Measurements from ENCODE around the gene SCGB1D1. TPM values are rescaled to one million over a fixed set of nuclear protein-coding genes. Genes with fewer than 3 reads are reported as not detected.

Gene SCGB1D1
- polyA plus RNA-seq (2012; ENCODE audit: insufficient read depth, insufficient read length), result not detected

- H3K4me3 ChIP-seq (ENCODE audit: low read length), result no peak within 1 kb of the TSS
- no peak for DNase-seq (ENCODE audit: low read depth, low spot score)
Observed at GRCh38 chr11:62190011-62190410, at the start of gene SCGB1D1. SCGB1D1 (plus strand) TSS chr11:62190216; CDS start chr11:62190285, 69 bp downstream.

- DNase-seq (ENCODE audit: low read depth, low spot score), result no peak
- H3K4me3 ChIP-seq (ENCODE audit: low read length), result no peak overlapping the region
Observed at GRCh38 chr11:62140304-62141110, 49.5 kb upstream of the SCGB1D1 start.

GRCh38 chr11:62141111-62142042 lies 48.6 kb upstream of the SCGB1D1 start:
- no peak for DNase-seq (ENCODE audit: low read depth, low spot score)
- no peak overlapping the region for H3K4me3 ChIP-seq (ENCODE audit: low read length)

- no peak for DNase-seq (ENCODE audit: low read depth, low spot score)
- no peak overlapping the region for H3K4me3 ChIP-seq (ENCODE audit: low read length)
Observed at GRCh38 chr11:62142043-62142375, 48.0 kb upstream of the SCGB1D1 start.

- no peak for DNase-seq (ENCODE audit: low read depth, low spot score)
- H3K4me3 ChIP-seq (ENCODE audit: low read length), result no peak overlapping the region
Observed at GRCh38 chr11:62142921-62143320, 47.1 kb upstream of the SCGB1D1 start.

GRCh38 chr11:62143727-62144126 lies 46.3 kb upstream of the SCGB1D1 start:
- no peak for DNase-seq (ENCODE audit: low read depth, low spot score)
- no peak overlapping the region for H3K4me3 ChIP-seq (ENCODE audit: low read length)

GRCh38 chr11:62144641-62145255 lies 45.3 kb upstream of the SCGB1D1 start:
- H3K4me3 ChIP-seq (ENCODE audit: low read length), result no peak overlapping the region
- no peak for DNase-seq (ENCODE audit: low read depth, low spot score)

GRCh38 chr11:62145261-62145871 lies 44.6 kb upstream of the SCGB1D1 start:
- H3K4me3 ChIP-seq (ENCODE audit: low read length), result no peak overlapping the region
- DNase-seq (ENCODE audit: low read depth, low spot score), result no peak

- H3K4me3 ChIP-seq (ENCODE audit: low read length), result no peak overlapping the region
- DNase-seq (ENCODE audit: low read depth, low spot score), result no peak
Observed at GRCh38 chr11:62146476-62147200, 43.4 kb upstream of the SCGB1D1 start.

- H3K4me3 ChIP-seq (ENCODE audit: low read length), result no peak overlapping the region
- no peak for DNase-seq (ENCODE audit: low read depth, low spot score)
Observed at GRCh38 chr11:62147545-62147944, 42.5 kb upstream of the SCGB1D1 start.

- H3K4me3 ChIP-seq (ENCODE audit: low read length), result no peak overlapping the region
- no peak for DNase-seq (ENCODE audit: low read depth, low spot score)
Observed at GRCh38 chr11:62148271-62148980, 41.6 kb upstream of the SCGB1D1 start.

- DNase-seq (ENCODE audit: low read depth, low spot score), result no peak
- no peak overlapping the region for H3K4me3 ChIP-seq (ENCODE audit: low read length)
Observed at GRCh38 chr11:62149986-62150886, 39.8 kb upstream of the SCGB1D1 start.

- no peak for DNase-seq (ENCODE audit: low read depth, low spot score)
- no peak overlapping the region for H3K4me3 ChIP-seq (ENCODE audit: low read length)
Observed at GRCh38 chr11:62150887-62151736, 38.9 kb upstream of the SCGB1D1 start.

GRCh38 chr11:62151737-62152102 lies 38.3 kb upstream of the SCGB1D1 start:
- H3K4me3 ChIP-seq (ENCODE audit: low read length), result no peak overlapping the region
- no peak for DNase-seq (ENCODE audit: low read depth, low spot score)

- no peak overlapping the region for H3K4me3 ChIP-seq (ENCODE audit: low read length)
- no peak for DNase-seq (ENCODE audit: low read depth, low spot score)
Observed at GRCh38 chr11:62152245-62153086, 37.5 kb upstream of the SCGB1D1 start.

- no peak for DNase-seq (ENCODE audit: low read depth, low spot score)
- H3K4me3 ChIP-seq (ENCODE audit: low read length), result no peak overlapping the region
Observed at GRCh38 chr11:62153087-62153395, 37.0 kb upstream of the SCGB1D1 start.
